ENCODE data around the gene SPATA19.

SPATA19 gene

DNA sequence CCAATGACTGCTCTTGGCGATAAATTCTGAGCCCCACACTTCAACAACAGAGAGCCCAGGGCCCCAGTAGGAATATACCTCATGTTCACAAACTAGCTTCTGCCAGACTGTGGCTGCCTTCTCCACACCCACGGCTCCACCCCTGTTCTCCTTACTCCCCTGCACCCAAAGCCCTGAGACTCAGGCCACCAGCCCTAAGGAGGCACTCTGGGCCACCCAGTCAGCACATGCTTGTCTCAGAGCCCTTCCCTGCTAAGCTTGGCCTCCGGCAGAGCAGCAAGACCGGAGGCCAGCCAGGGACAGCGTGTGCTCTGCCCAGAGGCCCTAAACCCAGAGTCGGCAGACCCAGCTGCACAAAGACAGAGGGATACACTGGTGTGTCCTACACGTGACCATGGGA is 27.9 kb downstream of the SPATA19 start:
- DNase-seq: no peak

DNA sequence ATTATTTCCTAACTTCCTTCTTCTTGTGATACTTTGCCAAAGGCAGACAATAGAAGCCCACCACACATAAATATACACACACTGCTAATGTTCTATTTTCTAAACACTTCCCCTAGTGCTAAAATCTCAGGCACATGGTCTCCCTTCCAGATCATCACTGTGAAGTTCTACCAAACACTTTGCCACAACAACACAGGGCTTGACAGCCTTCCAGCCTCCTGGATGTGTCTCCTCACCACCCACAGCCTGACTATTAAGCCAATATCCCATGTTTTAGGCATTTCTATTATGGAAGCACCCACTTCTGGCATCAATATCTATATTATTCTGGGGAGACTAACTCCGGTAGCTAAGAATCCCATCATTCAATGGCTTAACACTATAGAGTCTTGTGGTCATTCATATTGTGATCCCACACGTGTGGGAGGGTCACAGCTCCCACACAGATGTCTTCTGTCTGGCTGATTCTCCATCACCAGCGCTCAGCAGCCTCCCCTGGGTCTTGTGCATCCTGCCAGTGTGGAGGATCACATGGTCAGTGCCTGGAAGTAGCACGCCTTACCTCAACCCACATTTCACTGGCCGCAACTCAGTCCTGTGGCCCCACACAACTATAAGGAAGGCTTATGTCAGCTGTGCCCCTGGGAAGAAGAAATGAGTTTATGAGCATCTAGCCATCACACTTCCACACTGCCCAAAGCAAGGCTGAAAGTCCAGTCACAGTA is 29.0 kb downstream of the SPATA19 start:
- DNase-seq: no peak

DNA sequence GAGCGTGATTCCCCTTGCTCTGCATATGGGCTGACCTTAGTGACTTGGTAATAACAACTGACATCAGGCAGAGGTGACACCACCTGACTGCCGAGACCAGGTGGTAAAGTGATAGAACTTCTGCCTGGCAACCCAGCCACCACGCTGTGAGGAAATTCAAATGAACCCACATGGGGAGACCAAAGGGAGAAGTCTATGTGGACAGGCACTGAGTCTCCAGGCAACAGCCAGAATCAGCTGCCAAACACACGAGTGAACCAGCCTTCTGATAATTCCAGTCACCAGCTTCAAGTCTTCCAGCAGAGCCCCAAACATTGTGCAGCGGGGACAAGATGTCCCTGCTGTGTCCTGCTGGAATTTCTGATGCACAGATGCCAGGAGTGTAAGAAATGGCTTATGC is 29.7 kb downstream of the SPATA19 start:
- no peak for DNase-seq

DNA sequence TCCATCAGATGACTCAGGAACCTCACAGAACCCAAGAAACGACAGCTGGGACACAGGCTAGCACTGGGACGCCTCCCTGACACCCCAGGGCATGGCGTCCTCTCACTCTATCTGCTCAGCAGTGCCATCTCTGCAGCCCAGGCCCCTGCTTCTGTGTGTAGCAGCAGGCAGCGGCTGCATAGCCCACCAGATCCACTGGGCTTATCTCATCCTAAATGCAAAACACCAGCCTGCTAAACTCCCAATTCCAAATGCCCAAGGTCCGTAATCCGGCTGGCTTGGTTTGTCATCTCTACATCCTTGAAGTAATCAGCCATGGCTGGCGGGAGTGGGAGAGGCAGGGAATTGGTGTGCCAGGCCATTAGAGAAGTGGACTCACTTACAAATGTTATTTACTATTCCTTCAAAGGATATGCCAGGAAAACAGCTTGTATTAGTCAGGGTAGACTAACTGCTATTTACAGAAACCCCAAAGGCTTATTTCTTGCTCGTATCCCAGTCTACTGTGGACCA is 30.7 kb downstream of the SPATA19 start:
- DNase-seq: no peak

DNA sequence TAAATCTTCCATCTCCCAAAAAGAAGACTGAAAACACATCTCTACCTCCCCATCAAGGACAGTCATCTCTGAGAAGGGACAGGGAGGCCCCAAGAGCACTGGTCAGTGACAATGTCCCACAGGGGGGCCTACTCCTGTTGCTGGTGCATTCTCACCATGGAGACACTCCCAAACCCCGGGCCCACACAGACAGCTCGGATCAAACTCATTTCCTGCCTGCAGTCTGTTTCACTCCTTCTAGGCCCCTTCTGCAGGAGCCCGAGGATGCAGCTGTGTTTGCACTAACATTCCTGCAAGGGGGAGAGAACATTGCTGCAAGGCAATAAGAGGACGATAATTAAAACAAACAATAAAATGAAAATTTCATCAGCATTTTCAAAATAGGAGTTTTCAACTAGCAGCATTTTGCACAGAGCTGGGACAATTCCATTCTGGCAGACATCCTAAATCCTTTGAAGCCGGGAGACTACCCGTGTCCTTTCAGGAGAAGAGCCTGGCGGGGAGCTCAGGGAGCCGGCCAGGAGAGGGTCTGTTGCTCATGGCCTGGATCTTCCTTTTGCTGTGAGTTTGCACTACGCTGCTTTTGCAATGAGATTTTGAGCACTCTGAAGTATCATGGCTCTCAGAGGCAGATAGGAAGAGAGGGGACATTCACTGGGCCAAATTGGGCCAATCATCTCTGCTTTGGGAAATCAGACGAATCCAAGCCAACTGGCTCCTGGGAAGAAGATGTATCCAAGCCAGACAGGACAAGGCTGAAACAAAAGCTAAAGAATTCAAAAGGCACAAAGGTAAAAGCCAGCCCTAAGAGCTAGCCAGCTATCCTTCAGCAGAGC is 33.2 kb downstream of the SPATA19 start:
- no peak for DNase-seq

DNA sequence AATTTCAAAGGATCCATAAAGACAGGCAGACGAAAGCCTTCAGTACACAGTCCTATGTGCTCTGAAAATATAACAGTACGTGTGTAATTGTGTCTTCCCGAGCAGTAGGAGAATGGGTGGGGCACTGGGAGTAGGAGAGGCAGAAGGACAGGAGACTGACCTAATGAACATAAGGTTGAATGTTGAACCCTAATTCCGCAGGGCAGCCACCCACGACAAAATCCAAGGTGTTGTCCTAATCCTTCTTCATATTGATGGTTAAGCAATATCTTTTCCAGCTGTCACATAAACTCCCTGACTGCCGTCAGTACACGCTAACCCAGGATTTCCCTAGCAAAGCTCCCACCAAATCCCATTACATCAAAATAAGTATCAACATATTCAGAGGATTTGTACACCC is 34.5 kb downstream of the SPATA19 start:
- no peak for DNase-seq

DNA sequence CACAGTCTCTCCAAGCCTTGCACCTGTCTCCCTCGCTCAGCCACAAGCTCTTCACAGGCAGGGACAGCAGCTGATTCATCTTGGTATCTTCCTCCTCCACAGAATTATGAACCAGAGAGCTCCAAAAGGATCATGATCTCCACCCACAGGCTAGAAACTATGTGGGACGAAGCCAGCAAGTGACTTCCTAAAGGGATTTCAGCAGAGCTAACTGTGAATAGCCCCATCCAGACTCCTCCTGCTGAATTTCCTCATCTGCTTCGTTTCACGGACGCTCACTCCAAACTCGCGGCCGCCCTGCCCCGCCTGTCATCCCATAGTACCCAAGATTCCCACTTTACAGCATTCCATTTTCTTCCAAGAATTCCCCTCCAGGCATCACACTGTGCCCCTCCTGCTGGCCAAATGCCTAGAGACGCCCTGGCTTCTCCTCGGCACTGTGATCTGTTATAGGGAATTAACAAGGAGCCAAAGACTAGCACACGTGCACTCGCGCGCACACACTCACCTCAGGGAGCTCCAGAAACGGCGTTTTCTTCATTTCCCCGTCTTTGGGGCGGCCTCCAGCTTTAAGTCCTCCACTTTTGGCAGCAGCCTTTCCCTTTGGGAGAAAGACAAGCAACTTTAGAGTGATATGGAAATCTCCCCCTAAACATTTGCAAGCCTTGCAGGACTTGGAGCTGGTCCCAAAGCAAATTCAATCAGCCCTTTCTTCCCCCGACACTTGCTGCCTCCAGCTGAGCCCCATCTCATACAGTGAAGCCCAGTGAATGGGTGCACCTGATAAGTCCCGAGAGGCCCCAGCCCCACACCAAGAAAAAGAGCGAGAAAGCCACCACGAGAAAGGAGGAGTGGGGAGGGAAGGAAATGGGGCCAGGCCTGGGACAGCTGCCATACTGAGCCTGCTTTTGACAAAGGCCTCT is 35.5 kb downstream of the SPATA19 start:
- no peak for DNase-seq

DNA sequence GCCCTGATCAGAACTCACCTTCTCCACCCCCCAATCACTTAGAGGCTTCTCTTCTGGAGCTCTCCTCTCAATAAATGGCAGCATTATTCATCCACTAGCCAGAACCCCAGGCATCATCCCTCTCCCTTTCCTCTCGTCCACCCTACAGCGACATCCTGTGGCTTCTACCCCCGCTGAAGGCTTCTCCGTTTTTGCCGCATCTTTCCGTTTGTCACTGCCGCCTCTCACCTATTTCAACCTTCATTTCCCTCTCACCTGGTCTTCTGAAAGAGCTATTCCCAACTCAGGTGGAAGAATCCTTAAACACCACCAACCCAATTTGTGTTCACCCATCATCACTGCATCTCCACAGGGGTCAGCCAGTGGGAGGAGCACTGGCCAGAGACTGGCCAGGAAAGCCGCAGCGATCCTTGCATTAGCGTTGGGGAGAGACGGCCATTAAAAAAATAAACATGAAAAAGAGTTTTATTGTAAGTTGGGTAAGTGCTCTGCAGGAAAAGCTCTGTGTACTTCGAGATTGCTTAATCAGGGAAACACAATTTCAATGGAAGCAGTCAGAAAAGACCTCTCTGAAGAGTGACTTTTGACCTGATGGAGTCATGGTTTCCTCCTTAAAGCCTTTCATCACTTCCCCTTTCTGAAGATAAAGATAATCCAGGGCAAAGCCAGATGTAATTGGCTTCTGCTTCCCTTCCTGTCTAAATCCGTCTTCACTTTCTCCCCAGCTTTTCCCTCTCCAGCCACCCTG is 36.7 kb downstream of the SPATA19 start:
- no peak for DNase-seq

DNA sequence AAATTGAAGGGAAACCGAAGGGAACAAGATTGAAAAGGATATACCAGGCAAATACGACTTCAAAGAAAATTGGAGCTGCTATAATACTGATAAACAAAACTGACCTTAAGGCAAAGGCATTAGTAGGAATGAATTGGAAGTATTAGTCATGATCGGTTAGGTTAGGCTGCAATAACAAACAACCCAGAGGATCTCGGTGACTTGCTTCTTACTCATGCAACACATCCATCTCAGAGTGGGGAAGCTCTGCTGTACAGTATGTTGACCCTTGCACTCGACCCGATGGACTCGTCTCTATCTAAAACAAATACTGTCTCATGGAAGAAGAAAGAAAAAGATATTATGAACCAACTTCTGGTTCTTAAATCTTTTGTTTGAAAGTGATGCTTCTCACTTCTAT is 42.3 kb downstream of the SPATA19 start:
- no peak for DNase-seq

DNA sequence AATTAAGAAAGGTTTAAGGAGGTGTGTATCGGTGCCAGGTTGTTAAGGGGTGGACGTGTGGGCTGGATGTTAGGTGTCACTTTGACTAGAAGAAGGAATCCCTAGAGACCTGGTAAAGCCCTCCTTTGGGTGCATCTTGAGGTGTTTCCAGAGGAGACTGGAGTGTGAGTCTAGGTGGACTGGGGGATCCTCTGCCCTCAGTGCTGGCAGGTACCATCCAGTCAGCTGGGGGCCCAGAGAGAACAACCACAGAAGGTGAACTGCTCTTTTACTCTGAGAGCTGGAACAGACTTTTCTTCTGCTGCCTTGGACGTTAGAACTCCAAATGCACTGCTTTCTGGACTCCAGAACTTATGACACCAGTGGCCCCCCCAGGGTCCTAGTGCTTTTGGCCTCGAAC is 44.0 kb downstream of the SPATA19 start:
- no peak for DNase-seq

DNA sequence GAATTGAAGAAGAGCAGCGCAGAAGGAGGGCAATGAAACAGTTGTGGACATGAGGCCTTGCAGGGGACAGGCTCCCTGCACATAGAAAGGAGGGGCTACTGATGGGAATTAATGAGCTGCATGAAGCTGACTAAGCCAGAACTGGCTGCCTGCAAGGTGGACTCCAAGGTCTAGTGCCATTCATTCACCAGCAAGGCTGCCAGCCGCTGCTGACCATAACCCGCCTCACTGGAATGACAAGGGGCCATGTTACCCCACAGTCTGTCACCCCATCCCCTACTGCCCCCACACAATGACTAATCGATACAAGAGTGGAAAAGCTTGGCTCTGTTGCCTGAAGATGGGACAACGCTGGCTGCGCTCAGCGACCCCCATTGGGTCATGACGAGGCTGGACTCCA is 44.6 kb downstream of the SPATA19 start:
- no peak for DNase-seq

DNA sequence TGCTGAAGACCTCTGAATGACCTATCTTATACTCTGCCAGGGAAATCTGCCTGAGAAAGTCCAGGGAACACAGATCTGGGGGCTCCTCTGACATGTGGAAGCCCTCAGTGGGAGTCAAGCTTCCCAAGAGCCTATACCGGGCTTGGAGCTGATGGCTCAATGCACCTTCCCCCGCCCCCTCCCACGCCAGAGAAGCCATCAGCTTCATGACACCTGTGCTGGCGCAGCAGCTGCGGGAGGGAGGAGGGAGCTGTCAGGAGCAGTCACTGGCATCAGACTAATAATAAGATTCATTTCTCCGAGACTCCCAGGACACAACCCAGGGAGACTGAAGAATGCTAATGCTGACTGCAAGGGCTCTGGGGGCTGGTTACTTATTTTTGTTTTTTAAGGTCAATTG is 47.8 kb downstream of the SPATA19 start:
- no peak for DNase-seq

DNA sequence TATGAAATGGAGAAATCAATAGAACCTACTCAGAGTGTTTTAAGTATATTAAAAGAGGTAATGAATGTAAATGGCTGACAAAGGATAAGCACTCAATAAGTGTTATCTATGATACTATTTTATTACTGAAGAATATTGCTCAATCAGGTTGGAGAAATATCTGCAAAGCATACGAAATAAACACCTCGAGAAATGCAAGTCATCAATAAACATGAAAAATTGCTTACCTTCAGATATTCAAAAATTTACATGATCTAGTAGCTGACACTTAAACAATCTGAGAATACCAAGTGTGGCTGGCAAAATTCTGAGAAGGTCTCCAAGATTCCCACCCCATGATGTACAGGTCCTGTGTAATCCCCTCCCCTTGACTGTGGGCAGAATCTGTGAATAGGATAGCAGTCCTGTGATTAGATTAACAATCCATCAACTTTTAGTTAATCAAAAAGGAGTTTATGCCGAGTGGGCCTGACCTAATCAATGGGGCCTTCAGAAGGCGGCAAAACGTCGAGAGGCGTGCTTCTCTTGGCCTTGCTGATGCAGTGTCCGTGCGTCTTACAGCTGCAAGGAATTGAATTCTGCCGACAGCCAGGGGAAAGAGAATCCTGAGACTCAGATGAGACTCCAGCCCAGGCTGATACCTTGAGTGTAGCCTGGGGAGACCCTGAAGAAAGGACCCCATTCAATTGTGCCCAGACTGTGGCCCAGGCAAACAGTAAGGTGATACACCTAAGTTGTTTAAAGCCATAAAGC is 49.1 kb downstream of the SPATA19 start:
- no peak for DNase-seq

DNA sequence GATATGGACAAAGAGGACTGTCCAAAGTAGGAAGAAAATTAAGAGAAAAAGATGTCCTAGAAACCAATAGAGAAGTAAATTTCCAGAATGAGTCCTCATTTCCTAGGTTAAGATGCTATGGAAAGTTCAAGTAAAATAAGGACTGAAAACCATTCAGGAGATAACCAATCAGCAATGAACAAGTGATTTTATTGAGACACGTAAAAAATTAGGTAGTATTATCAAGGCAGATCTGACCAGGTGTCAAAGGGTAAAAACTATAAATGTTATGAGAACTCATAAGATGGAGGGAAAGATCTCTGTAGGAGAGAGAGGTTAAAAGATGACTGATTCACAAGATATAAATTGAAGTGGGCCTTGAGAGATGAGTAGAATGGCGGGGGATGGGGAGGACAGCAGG is 50.2 kb downstream of the SPATA19 start:
- DNase-seq: no peak

DNA sequence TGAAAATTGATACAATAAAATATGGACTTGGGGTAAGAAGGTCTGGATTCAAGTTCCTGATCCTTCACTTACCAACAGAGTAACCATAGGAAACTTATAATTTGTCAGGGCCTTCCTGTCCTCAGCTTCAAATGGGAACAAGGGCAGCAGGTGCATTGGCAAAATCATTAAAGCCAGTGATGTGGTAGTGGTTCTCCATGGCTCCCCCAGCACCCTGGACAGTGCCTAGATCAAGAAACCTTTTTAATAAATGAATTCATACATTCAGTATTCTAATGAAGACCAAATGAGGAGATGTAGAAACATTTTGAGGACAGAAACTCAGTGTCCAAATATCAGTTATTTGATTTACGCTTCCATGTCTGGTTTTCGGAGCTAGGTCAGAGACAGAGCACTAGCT is 51.1 kb downstream of the SPATA19 start:
- no peak for DNase-seq

DNA sequence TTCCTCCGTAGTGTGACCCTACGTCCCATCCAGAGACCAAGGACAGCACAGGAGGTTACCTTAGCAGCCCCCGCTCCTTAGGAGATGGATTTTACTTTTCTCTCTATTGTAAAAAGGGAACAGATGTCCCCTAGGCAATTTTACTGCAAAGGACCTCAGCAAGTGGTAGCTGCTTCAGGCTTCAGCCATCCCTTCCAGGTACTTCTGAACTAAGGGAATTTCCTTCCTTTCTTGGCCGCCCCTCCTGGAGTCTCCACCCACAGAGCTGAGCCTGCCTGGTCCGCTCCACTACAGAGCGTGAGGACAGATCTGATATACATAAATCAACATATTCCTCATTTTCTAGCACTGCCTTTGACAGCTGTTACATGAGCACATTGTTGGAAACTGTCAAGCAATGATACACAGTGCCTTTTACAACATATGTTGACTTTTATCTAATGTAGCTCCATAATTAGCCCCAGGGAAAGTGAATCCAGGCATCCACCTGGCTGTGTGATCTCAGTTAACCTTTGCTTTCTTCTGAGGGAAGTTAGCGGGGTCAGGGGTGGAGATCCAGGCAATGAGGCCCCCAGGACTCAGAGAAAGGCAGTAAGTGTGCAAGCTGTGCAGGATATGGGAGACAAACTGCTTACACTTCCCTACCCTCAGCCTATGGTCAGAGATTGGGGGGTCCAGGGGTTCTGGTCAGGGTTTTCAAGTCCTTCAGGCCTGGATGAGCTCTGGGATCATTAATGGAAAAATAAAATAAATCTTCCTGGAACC is 51.9 kb downstream of the SPATA19 start:
- DNase-seq: no peak

DNA sequence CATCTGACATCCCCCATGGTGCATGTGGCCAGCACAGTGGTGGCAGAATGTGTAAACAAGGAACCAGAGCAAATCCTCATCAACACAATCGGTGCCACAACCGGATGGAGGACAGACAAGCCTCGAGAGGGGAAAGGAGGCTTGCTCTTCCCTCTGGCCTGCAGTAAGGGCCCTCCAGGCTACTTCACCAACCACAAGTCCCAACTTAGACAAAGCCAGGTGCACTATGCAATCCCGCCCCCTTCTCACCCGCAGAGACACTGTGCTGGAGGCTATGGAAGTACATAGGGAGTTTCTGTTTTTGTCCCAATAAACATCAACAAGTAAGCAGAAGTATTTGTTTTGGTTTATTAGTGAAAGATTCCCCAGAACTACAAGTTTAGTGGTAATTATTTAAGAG is 54.3 kb downstream of the SPATA19 start:
- no peak for DNase-seq

Measured in hematopoietic multipotent progenitor cell treated with erythropoietin and hydrocortisone succinate and interleukin-3 and kit ligand, for 6 days (in vitro differentiated cells).